ENCODE measurements around the gene ARHGEF38.

Gene ARHGEF38

GRCh38 chr4:105708181-105709080, 156.0 kb downstream of the ARHGEF38 start, which contains the start of the genes GSTCD and INTS12 (continued):
- no peak for TF ChIP-seq ZNF513 (tag by site-specific recombination; IDR thresholded peaks at IDR 0.05)
- TF ChIP-seq ZNF560 (tag by site-specific recombination; IDR thresholded peaks at IDR 0.05; ENCODE audit: borderline replicate concordance) = no peak
- 0 out of 2 replicates have a peak, but pooled peaks have one; percentile 74 for TF ChIP-seq ZNF558 (tag by site-specific recombination; IDR thresholded peaks at IDR 0.05)
- 0 out of 2 replicates have a peak, but pooled peaks have one; percentile 73 for TF ChIP-seq ZNF302 (tag by site-specific recombination; IDR thresholded peaks at IDR 0.05; ENCODE audit: low read depth)
- 0 out of 2 replicates have a peak, but pooled peaks have one; percentile 37 for TF ChIP-seq TRIM28 (IDR thresholded peaks at IDR 0.05; ENCODE audit: borderline replicate concordance, low read length)
- peak; percentile 89; the same call in 1 of the 2 replicates for TF ChIP-seq ZBTB48 (tag by site-specific recombination; IDR thresholded peaks at IDR 0.05)
- TF ChIP-seq REST (tag by site-specific recombination; IDR thresholded peaks at IDR 0.05) = peak; percentile 67; the same call in 1 of the 2 replicates
- peak; percentile 97 for TF ChIP-seq ZXDB (tag by site-specific recombination; IDR thresholded peaks at IDR 0.05)
- 0 out of 2 replicates have a peak, but pooled peaks have one; percentile 68 for TF ChIP-seq ZBTB7A (tag by site-specific recombination; IDR thresholded peaks at IDR 0.05; ENCODE audit: low read depth)
- TF ChIP-seq ZNF704 (tag by site-specific recombination; IDR thresholded peaks at IDR 0.05) = peak; percentile 97
- TF ChIP-seq KLF8 (tag by site-specific recombination; IDR thresholded peaks at IDR 0.05) = peak; percentile 93
- TF ChIP-seq GLI2 (tag by site-specific recombination; IDR thresholded peaks at IDR 0.05; ENCODE audit: borderline replicate concordance, low read depth) = no peak
- TF ChIP-seq TCF7L2 (IDR thresholded peaks at IDR 0.05; ENCODE audit: borderline replicate concordance, low read depth, low read length) = no peak
- TF ChIP-seq IKZF3 (tag by site-specific recombination; IDR thresholded peaks at IDR 0.05) = peak; percentile 100
- peak; percentile 85 for TF ChIP-seq TSHZ1 (tag by site-specific recombination; IDR thresholded peaks at IDR 0.05; ENCODE audit: borderline replicate concordance)
- TF ChIP-seq, protein P1, sequence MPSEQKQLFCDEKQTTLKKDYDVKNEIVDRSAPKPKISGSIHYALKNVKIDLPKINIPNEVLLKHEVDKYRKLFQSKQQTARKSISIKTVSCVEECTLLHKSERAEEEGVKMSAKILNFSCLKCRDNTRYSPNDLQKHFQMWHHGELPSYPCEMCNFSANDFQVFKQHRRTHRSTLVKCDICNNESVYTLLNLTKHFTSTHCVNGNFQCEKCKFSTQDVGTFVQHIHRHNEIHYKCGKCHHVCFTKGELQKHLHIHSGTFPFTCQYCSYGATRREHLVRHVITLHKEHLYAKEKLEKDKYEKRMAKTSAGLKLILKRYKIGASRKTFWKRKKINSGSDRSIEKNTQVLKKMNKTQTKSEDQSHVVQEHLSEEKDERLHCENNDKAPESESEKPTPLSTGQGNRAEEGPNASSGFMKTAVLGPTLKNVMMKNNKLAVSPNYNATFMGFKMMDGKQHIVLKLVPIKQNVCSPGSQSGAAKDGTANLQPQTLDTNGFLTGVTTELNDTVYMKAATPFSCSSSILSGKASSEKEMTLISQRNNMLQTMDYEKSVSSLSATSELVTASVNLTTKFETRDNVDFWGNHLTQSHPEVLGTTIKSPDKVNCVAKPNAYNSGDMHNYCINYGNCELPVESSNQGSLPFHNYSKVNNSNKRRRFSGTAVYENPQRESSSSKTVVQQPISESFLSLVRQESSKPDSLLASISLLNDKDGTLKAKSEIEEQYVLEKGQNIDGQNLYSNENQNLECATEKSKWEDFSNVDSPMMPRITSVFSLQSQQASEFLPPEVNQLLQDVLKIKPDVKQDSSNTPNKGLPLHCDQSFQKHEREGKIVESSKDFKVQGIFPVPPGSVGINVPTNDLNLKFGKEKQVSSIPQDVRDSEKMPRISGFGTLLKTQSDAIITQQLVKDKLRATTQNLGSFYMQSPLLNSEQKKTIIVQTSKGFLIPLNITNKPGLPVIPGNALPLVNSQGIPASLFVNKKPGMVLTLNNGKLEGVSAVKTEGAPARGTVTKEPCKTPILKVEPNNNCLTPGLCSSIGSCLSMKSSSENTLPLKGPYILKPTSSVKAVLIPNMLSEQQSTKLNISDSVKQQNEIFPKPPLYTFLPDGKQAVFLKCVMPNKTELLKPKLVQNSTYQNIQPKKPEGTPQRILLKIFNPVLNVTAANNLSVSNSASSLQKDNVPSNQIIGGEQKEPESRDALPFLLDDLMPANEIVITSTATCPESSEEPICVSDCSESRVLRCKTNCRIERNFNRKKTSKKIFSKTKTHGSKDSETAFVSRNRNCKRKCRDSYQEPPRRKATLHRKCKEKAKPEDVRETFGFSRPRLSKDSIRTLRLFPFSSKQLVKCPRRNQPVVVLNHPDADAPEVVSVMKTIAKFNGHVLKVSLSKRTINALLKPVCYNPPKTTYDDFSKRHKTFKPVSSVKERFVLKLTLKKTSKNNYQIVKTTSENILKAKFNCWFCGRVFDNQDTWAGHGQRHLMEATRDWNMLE (tag by site-specific recombination; conservative IDR thresholded peaks at IDR 0.05; ENCODE audit: low read depth) = peak; percentile 77
- peak; percentile 48; the same call in 1 of the 2 replicates for TF ChIP-seq PRDM1 (tag by site-specific recombination; IDR thresholded peaks at IDR 0.05)
- TF ChIP-seq ZBTB6 (tag by site-specific recombination; IDR thresholded peaks at IDR 0.05) = peak; percentile 56; the same call in 1 of the 2 replicates
- no peak for TF ChIP-seq HOXC10 (CRISPR knock-in tag; IDR thresholded peaks at IDR 0.05)
- TF ChIP-seq SP3 (tag by site-specific recombination; IDR thresholded peaks at IDR 0.05) = peak; percentile 77
- no peak for TF ChIP-seq ZNF214 (tag by site-specific recombination; IDR thresholded peaks at IDR 0.05; ENCODE audit: borderline replicate concordance)
- no peak for TF ChIP-seq ZNF48 (tag by site-specific recombination; IDR thresholded peaks at IDR 0.05)

Measured in HEK293 (cell line).